GM21619 (cell line): ENCODE results near the gene SCUBE1.

Experiments
- ATAC-seq: cut with Tn5 transposase; IDR thresholded peaks from one replicate; pipeline ENCODE4 v1.9.1; 2021; ENCODE audit not compliant: unreplicated experiment

SCUBE1 gene

DNA sequence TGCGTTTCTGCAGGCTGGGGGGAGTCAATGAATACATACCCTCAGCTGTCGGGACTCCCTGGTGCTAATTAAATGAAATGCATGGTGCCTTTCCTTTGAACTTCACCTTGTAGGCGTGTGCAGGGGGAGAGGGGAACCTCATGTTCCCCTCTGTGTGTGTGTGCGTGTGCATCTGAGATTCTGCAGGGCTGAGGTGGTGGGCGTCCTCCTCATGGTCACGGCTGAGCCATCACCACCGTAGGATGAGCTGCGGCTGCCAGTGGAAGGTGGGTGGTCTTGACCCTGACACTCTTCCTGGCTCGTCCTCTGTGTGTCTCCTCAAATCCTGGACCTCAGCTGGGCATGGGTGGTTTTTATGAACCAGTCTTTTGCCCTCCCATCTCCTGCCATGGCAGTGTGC lies 103.2 kb downstream of the SCUBE1 start:
- no peak for ATAC-seq

DNA sequence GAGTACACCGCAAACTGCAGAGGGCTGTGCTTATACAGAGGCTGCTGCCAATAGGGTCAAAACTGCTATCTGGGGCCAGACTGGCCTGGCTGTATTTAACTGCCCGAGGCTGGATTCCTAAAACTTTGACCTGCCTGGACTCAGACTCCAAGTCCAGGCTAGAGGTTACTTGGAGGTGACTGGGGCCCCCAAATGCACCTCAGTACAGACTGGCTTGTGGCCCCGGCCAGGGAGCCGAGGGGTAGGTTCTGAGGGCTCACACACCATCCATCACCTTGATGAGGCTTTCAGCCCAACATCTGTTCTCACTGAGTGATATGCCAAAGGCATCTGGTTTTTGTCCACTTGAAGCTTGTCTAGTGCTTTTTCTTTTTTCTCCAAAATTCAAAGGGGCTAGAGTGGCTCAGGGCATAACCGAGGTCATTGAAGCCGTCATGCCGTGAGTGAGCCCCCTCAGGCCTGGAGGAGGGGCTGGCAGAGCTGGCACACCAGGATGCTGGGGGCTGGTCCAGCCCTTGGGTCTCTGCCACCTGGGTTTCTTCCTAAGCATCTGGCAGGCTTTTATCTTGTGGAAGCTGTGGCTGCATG lies 103.9 kb downstream of the SCUBE1 start:
- no peak for ATAC-seq

DNA sequence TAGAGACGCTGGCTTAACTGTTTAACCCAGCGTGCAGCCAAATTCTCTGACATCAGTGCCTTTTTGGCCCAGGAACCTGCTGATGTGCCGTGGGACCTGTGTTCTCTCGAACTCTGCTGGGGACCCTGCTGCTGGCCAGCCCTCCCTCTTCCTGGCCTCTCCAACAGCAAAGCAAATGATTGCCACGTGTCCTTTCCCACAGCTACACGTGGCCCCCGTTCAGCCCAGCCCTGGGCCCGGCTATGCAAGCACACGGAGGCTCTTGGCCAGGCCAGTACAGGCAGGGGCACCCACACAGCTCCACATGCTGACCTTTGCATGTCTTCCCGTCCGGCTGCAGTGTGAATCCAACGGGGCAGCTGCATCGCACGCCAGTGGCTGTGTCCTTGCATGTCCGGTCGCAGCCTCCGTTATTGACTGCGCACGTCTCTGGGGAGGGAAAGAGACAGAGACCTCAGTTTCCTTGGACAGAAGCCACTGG lies 104.6 kb downstream of the SCUBE1 start:
- no peak for ATAC-seq

DNA sequence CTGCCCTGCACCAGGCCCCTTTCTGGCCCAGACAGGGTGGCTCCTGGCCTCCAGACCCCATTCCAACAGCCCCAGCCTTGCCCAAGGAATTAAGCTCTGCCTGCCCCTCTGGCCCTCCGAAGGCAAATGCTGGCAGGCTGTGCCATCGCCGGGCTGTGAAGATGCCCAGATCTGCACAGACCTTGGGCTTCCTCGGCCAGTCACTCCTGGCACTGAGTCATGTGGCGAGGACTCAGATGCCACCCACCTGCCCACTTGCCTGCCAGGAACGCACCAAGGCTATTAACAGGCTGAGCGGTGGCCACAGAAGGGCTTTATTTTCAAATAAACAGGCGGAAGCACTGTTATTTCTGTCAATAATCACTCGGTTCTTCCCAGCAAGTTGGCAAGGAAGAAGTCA lies 105.9 kb downstream of the SCUBE1 start:
- ATAC-seq: no peak

DNA sequence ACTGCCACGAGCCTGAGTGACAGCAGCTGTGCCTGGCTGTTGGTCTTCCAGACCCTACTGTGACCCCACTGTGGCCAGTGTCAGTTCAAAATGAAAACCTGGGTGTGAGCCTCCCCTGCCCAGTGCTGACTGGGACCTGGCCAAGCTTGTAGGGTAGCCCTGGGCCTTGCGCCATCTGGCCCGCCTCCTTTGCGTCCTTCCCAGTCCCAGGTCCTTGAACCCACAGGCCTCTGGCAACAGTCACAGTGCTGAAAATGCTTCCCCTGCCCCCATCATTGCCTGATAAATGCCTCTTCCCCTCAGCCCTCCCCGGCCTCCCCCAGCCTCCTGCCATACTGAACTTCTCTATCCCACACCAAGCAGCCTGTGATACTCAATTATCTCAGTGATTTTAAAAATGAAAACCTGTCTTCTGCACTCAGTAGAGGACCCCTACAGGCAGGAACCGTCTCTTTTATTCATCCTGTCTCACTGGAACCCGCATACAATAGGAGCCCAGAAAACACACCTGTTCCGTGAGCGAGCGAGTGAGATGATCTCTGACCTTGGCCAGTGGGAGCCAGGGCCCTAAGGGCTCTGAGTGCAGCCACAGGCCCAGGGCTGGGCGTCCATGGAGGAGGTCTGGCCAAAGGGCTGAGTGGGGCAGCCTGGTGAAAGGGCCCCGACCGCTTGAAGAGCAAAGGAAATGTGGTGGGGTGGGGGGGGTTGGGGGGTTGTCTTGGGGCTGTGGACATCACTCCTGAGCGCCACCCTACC lies 106.6 kb downstream of the SCUBE1 start:
- no peak for ATAC-seq

DNA sequence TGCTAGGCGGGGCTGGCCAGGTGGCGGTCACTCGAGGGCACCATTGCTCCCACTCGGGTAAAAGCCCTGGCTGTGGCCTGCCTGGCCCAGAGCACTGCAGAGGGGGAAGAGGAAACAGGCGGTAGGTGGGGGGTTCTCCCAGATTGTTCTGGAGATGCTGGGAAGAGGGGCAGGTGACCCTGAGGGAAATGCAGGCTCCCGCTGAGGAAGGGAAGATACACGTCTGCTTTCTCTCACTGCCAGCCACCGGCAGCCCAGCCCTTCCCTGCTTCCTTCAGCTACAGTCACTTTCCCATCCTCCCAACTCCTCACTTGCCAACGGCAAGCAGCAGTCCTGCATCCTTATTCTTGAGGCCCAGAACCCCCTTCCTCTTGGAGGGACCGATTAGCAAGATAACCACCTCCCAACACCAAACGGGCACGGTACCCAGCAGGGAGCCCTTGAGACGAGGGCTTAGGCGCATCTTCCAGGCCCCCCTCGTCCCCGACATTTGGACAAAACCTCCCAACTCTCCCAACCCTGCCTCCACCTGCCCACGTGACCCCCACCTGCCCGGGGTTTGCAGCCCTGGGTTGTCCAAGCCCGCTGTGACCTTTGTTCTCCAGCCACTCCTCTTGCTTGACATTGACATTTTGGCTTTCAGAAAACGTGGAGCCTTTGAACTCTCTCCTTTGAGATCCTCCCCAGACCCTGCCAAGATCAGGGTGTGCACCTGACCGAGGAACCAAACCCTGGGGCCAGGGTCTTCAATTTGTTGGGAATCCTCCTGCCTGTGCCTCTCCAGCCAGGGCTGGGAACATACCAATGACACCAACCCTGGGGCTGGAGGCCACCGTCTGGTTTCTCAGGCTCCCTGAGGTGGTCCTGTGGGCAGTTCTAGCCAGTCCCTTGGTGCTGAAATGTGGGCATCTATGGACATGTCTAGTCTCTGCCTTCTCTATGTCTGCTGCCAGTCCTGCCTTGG lies 107.4 kb downstream of the SCUBE1 start:
- ATAC-seq: no peak

DNA sequence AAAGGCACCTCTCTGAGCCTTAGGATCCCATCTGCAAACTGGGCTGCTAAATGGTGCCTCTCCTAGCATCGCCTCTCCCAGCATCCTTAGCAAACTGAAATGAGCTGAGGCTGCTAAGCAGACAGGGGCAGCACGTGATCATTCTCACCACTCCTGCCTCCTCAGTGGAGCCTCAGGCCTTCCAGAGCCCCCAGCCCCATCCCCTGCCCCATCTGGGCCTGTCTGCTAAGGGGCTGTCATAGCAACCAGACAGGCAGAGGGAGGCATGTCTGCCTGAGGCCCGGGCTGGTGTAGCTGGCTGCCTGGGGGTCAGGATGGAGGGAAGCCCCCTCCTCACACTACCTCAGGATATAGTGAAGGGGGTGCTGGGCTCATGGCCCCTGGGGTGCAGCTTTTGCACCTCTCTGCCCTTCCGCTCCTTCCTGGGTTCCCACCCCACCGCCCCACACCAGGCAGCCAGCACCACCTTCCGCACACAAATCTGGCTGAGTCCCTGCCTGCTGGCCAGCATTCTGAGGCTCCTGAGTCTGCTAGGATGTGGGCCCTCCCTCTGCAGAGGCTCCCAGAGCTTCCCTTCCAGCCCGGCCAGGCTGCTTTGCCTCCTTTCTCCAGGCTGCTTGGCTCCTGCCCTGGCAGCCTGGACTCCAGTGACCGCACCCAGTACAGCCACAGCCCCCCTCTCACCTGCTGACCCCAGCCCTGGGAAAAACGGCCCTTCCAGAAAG lies 108.7 kb downstream of the SCUBE1 start:
- no peak for ATAC-seq

DNA sequence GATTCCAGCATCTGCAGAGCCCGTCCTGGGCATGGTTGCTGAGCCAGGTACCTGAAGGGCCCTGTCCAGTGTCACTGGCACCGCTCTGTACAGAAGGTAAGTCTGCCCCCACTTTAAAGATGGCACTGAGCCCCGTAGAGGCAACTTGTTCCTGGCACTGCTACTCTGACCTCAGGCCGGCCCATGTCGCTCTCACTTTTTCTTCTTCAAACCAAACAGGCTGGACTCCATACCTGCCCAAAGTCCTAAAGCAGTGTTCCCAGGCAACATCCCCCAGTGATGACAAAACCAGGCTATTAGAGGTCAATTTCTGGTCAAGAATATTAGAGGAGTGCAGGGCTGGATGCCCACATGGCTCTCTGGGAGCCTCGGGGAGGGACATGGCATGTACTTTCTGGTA lies 109.6 kb downstream of the SCUBE1 start:
- no peak for ATAC-seq

DNA sequence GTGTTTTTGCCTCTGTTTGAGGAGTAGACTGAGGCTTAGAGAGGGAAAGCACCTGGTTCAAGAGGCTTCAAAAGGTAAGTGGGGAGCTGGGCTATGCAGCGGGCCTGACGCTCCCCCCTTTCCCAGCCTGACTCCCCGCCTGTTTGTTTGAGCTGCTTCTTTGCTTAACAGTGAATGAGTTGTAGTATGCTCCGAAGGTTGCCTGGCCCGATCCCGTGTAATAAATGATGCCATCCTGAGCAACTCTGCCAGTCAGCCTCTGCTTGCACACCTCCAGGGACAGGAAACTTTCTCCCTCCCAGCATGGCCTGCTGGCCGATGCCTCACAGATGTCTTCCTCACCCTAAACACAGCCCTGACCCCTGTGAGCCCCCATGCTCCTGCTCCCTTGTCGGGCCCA lies 110.7 kb downstream of the SCUBE1 start:
- no peak for ATAC-seq

DNA sequence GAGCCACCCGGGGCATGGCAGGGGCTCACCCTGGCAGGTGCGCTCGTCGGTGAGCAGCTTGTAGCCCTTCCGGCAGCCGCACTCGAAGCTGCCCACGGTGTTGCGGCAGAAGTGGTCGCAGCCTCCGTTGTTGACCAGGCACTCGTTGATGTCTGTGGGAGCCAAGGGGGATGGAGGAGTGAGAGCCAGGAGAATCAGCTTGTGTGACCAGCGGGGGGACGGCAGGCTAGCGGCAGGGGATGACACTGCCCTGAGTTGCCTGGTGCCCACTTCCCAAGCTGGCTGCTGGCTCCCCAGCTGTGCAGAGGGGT lies 111.5 kb downstream of the SCUBE1 start:
- no peak for ATAC-seq

DNA sequence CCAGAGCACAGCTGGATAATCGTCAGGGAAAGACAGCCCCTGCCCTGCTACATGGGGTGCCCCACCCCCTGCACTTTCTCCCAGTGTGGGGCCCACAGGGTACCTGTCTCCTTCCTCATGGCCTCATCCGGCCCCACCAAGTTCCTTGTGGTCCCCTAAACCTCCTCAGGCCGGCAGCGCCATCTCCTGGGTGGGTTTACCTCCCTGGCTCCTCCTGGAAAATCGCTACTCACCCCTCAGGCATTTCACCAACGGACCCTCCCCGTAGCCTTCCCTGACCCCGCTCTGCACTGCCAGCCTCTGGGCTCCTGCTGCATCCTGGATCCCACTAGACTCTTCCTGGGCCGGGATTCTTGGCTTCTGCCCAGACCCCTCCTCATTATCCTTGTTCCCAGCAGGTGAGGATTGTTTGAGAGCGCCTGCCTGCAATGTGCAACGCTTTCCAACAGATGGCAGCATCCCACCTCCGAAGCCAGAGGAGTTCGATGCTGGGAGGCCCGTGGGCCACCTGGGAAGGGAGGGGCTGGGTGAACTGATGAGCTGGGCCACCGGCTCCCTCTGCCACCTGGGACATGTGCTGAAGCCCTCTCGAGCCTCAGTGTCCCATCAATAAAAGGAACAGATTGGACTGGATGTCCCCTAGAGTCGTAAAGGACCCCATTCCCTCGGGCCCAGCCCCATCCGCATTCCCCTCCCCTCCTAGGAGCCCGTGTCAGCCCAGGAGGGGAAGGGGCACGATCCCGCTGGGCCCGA lies 112.0 kb downstream of the SCUBE1 start:
- ATAC-seq: no peak

DNA sequence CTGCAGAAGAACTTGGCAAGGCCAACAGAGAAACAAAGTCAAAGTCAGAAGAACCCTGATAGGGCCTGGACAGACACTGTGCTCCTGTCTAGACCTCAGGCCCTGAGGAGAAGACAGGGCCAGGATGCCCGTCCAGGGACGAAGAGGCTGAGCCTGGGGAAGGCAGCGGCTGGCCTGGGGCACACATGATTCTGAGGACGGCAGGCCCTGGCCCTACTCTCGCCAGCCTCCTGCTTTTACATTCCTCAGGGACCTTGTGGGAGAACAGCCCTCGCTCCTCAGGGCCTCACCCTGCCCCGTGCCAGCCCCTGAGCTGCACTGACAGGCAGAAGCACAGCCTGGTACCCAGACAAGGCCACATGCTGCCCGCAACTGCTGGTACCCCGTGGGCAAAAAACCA lies 112.6 kb downstream of the SCUBE1 start:
- ATAC-seq: no peak

DNA sequence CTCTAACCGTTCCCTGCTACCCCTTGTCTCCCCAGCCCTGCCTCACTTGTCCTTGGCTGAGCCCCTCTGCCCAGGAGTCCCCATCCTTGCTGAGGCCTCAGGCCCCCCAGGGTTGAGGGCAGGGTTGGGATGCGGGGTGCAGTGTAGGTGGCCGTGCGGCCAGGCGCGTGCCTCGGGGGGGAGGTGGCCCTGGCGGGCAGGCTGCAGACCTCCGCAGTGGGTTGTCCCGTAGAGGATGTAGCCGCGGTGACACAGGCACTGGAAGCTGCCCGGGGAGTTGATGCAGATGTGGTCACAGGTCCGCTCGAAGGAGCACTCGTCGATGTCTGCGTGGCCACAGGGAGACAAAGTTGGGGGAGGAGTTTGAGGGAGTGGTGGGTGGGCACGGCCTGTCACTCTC lies 114.3 kb downstream of the SCUBE1 start:
- ATAC-seq: no peak

DNA sequence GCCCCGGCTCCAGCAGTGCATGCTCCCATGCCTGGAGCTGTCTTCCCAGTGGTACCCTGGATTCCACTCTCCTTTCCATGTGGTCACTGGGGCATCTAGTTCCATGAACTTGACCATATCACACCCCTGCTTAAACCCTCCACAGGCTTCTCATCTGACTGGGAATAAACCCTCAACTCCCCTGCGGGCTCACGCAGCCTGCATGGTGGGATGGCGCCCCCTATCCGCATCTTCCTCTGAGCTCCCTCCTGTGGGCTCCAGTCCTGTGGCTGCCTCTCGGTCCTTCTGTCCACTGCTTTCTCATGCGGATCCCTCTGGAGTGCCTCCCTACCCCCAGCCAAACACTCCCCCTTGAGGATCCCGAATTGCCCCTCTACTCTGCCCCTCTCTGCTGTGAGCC lies 114.8 kb downstream of the SCUBE1 start:
- ATAC-seq: no peak

DNA sequence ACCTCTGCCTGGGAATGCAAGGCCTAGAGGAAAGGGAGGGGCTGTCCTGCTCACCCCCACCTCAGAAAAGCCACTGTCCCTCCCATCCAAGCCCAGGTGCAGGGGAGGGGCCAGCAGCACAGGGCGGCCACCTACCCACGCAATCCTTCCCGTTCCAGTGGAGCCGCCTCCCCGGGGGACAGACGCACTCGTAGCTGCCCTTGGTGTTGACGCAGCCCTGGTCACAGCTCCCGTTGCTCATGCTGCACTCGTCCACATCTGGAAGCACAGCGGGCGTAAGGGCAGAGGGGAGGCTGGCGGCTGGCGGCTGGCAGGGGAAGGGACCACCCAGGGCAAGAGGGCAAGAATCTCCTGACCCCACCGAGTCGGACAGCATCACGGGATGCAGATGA lies 115.9 kb downstream of the SCUBE1 start:
- ATAC-seq: no peak

DNA sequence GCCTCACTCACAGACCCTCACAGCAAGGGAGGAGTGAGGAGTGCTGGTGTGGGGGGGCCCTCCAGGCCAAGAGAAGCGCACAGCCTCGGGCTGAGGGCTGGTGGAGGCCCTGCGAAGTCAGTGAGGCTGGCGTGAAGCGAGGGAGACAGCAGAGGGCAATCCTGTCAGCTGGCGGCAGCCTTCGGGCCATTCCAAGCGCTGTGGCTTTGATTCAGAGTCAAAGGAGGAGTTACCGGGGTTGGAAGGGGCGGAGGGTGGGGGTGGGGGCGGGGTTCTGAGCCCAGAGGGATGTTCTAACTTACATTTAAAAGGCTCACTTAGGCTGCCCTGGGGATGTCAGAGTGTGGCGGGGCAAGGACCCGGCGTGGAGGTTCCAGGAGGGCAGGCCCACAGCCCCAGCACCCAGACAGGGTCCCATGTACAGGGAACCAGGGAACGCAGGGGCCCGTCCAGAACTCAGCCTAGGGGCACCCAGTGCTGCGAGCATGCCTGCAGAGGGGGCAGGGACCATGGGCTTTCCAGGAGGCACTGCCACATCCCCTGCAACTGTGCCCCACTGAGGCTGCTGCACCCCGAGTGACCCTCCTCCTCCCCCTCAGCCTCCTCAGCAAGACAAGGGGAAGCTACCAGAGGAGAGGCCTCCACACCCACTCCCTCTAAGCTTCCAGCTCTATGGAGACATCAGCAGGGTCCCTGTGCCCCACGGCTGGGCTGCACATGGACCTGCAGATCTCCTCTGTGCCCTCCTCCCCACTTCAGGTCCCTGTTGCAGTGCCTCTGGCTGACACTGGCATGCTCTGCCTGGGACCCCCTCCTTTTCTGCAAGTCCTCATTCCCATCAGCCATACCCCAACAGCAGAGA lies 116.6 kb downstream of the SCUBE1 start:
- no peak for ATAC-seq

DNA sequence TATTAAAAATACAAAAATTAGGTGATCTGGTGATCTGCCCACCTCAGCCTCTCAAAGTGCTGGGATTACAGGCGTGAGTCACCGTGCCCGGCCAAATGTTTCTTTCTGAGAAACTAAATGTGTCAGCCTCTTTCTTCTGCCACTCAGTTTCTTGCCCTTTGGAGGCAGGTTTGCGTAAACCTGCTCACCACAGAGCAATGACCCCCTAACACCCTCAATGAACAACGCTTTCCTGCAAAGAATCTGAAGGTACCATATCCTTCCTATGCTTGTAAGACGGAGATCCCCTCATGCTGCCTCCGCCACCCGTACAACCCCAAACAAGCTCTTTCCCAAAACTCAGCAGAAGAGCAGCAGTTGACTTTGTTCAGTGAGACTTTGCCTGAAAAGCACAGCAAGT lies 117.6 kb downstream of the SCUBE1 start:
- no peak for ATAC-seq

DNA sequence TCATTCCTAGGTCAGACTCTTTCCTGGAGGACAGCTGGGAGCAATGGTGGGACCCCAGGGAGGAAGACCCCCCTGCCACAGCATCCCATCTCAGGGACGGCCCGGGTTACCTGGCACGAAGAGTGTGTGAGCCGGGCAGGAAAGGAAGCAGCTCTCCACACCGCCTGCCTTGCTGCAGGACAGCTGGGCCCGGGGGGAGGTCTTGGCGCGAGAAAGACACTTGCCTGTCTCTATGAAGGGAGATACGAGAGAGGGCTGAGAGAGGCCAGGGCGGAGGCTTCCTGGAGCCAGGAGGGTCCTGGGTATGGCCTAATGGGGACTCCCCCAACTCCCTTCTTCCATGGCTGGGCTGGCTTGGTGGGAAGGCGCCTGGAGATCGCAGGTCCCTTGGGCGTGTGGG lies 120.2 kb downstream of the SCUBE1 start:
- ATAC-seq: no peak

DNA sequence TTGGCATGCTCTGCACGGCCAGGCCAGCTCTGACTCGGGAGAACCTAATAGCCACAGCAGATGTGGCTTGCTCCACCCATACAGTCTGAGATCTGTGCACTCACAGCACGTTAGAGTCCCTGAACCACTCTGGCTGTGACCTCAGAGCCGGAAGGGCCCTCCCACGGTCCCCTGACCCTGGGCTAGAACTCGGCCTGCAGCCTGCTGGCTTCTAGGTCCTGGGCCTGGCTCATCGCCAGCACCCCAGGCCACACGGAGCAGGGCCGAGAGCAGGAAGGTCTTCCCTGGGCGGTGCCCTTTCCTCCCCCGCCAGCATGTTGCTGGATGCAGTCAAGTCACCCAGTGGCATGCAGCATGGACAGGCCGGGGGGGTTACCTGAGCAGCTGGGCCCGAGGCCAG lies 120.9 kb downstream of the SCUBE1 start:
- ATAC-seq: no peak
